SIG-M5 (cell line): ENCODE data around the gene MOV10.

Source experiments
- DNase-seq: peaks from one replicate; lab custom pipeline; 2025; lab: John Stamatoyannopoulos, UW

MOV10 gene

GRCh38 chr1:112743174-112744008 is 68.9 kb downstream of the MOV10 start:
- no peak for DNase-seq

GRCh38 chr1:112744009-112744578 is 69.6 kb downstream of the MOV10 start:
- no peak for DNase-seq

- DNase-seq, result no peak
Measured at GRCh38 chr1:112748396-112748795, 73.9 kb downstream of the MOV10 start.
